ENCODE results near the gene KLHL22.

DNA sequence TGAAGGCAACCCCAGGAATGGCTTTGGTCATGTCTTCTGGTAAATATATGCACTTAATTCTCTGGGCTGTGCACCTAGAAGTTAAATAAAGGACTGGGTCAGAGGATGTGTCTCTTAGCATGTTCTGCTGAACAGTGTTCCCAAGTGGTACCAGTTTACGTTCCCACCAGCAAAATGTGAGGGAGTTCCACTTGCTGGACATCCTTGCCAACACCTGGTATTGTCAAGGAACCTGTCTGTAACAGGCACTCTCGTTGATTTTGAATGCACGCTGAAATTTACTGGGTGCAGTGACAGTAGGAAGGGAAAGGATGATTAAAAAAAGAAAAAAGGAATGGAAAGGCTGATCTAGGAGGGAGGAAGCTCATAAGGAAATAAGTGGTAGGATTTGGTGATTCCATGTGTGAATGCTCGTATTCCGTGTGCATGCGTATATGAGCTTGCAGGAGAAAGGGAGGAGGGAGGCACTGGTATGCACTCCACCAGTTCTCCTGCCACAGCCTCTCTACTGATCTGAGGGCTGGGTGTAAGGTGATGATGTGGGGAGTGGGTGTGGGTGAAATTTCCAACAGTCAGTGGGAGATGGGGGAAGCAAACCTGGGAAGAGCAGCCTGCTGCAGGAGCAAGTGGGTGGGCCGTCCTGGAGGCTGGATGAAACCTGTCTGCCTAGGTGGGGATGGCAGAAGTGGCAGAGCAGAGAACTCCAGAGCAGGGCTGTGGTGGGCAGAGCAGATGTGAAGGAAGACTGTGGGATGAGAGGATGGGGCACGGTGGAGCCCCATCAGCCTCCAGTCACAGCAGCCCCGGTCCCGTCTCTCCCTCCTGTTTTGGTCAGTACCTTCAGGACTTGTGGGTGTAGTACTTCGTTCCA, 26.8 kb upstream of the KLHL22 start:
- TF ChIP-seq TAF1 (IDR thresholded peaks at IDR 0.05; ENCODE audit: borderline replicate concordance, low read depth, low read length) (no peak), POLR2AphosphoS5 (IDR thresholded peaks at IDR 0.05; ENCODE audit: low read depth, low read length) (no peak), POLR2A (IDR thresholded peaks at IDR 0.05; ENCODE audit: low read depth, low read length) (no peak)

Data from GM12892 (cell line).